D721Med (cell line): Measurements from ENCODE around the gene LENG9.

Experiments used
- DNase-seq: peaks from one replicate; pipeline ENCODE4 v3.0.0; 2011; ENCODE audit warnings: low spot score; ENCODE audit not compliant: insufficient read length
- FAIRE-seq: peaks from 2 replicates; lab custom pipeline; 2011; peaks lifted over from hg19 to GRCh38; lab: Jason Lieb, UNC
- TF ChIP-seq, protein P1 (sequence below): IDR thresholded peaks from 2 replicates; pipeline ENCODE4 v1.5.1; 2012; ENCODE audit warnings: mild to moderate bottlenecking, control low read depth; ENCODE audit not compliant: insufficient read depth; ENCODE audit errors: missing control alignments

The LENG9 gene

DNA sequence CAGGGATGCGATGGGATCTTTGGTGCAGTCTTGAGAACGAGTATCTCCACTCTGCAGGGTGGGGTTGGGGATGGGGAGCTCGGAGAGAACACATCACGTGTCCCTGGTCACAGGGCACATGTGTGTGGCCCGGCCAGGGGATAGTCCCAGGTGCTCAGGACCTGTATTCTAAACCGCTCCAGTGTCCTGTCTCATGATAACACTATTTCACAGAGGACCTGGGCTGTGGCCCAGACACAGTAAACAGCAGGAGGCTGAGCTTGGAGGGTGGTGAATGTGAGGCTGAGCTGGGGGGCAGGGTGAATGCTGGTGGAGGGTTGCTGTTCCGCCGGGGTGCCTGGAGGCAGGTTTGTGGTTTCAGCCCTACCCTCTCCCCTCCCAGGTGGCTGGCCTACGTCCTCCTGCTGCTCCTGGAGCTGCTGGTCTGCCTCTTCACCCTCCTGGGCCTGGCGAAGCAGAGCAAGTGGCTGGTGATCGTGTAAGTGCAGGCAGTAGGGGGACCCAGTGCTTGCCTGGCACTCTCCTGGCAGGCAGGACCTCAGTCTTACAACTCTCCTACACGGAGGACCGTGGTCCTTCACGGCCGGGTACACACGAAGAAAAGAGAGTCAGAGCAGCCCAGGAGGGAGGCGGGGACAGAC lies 37.2 kb downstream of the LENG9 start:
- TF ChIP-seq, protein P1, sequence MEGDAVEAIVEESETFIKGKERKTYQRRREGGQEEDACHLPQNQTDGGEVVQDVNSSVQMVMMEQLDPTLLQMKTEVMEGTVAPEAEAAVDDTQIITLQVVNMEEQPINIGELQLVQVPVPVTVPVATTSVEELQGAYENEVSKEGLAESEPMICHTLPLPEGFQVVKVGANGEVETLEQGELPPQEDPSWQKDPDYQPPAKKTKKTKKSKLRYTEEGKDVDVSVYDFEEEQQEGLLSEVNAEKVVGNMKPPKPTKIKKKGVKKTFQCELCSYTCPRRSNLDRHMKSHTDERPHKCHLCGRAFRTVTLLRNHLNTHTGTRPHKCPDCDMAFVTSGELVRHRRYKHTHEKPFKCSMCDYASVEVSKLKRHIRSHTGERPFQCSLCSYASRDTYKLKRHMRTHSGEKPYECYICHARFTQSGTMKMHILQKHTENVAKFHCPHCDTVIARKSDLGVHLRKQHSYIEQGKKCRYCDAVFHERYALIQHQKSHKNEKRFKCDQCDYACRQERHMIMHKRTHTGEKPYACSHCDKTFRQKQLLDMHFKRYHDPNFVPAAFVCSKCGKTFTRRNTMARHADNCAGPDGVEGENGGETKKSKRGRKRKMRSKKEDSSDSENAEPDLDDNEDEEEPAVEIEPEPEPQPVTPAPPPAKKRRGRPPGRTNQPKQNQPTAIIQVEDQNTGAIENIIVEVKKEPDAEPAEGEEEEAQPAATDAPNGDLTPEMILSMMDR = no peak
- FAIRE-seq (no peak), DNase-seq (peak; percentile 11)

DNA sequence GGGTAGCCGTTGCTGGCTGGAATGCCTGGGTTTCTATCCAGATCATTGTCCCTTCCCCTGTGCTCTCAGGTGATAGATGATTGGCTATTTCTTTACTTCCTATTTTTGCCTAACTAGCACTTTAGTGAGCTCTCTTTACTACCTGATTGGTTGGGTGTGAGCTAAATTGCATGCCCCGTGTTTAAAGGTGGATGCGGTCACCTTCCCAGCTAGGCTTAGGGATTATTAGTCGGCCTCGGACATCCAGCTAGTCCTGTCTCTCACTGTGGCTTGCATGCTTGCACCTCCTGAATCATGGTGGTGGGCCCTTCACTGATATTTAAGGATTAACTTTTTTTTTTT lies 38.2 kb downstream of the LENG9 start:
- FAIRE-seq (no peak), DNase-seq (no peak)
- TF ChIP-seq, protein P1 = no peak

DNA sequence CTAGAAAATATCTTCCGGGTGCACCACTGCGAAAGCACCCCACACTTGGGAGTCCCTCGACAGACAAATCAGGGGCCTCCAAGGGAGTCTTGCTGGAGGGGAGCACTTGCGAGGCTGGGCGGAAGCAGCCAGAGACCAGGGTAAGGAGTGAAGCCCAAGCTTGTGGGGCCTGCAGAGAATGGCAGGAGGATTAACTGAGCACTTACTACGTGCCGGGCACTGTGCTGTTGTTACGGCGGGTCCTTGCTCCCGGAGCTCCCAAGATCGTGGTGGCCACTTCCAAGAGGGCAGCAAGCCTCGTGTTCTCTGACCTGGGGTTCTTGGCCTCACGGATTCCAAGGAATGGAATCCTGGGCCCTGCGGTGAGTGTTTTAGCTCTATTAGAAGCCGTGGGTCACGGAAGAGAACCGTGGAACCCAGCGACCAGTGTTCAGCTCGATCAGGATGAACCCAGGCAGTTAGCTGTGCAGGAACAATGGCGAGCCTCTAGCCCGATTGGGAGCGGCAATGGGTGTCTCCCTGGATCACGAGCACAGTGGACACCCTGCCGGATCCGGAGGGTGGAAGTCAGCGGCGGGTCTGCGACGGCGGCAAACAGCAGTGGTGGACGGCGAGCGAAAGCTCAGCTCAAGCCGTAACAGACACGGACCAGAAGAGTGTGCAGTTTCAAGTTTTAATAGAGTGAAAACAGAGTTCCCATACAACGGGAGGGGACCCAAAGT lies 38.8 kb downstream of the LENG9 start:
- DNase-seq (no peak), FAIRE-seq (no peak)
- TF ChIP-seq, protein P1 = no peak

DNA sequence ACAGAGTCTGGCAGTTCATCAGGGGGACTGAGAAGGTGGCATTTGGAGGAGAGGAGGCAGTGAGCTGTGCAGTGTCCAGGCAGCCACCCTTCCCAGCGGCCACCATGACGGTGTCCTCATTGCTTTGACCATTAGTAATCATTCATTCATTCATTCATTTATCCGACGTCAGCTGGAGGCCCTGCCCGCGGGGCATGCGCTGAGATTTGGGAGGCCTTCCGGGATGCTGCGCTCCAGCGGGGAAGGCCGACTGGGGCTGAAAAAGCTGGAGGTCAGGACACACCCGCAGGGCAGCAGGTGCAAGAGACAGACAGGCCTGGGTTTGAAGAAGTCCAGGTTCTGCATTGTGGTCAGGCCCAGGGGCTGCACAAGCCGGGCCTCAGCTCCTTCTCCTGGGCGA lies 39.4 kb downstream of the LENG9 start:
- no peak for FAIRE-seq
- TF ChIP-seq, protein P1 = no peak
- no peak for DNase-seq

DNA sequence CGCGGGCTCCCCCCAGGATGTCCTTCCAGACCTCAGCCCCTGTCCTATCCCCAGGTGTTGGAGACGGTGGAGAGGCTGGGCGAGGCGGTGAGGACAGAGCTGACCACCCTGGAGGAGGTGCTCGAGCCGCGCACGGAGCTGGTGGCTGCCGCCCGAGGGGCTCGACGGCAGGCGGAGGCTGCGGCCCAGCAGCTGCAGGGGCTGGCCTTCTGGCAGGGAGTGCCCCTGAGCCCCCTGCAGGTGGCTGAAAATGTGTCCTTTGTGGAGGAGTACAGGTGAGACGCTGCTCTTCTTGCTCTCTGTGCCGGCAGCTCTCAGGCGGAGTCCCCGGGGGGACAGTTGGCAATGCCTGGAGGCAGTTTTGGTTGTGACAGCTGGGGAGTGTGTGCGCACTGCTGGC lies 41.4 kb downstream of the LENG9 start:
- TF ChIP-seq, protein P1 = no peak
- FAIRE-seq = no peak
- DNase-seq = no peak

DNA sequence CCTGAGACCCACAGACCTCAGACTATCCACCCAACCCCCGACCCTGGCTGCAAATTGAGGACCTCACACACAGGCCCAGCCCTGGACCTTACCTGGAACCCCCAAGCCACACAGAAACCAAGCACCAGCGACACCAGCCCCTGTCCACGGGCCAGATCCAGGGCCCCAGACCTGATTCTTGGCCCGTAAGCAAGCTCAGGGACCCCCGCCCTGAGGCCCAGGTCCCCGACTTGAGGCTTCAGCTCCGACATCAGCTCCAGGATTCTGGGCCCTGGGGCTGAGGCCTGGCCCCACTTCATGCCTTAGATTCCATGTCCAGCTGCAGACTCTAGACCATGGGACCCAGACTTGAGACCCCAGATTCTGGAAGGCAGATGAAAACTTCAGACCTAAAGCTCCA lies 42.1 kb downstream of the LENG9 start:
- TF ChIP-seq, protein P1 = no peak
- FAIRE-seq = no peak
- no peak for DNase-seq

DNA sequence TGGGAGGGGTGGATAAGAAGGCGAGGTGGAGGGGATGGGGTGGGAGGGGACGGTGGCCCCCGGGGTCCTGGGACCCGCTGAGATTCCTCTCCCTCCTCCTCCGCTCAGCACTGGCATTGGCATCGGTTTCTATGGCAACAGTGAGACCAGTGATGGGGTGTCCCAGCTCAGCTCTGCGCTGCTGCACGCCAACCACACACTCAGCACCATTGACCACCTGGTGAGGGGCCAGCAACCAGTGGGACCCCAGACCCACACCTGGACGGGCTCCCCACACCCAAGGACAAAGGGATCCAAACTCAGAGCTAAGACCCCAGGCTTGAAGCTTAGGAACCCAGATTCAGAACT lies 42.4 kb downstream of the LENG9 start:
- TF ChIP-seq, protein P1 = no peak
- FAIRE-seq (no peak), DNase-seq (no peak)
